Parathyroid adenoma (tissue), 2 donors: Measurements from ENCODE around the gene FGF16.

Experiments used
- H2AFZ ChIP-seq: fragments of 300-600 bp; sonication (generic); one replicate; pipeline ENCODE4 v1.7.0; 2017; ENCODE audit warnings: antibody characterized with exemption, mild to moderate bottlenecking
- H3K27ac ChIP-seq: fragments of 300-600 bp; sonication (generic); one replicate; pipeline ENCODE4 v1.7.0; 2017
- H3K27me3 ChIP-seq: fragments of 300-600 bp; sonication (generic); one replicate; pipeline ENCODE4 v1.7.0; 2017; ENCODE audit warnings: low read length; ENCODE audit not compliant: control insufficient read depth, insufficient read depth
- H3K36me3 ChIP-seq: fragments of 300-600 bp; sonication (generic); one replicate; pipeline ENCODE4 v1.7.0; 2017; ENCODE audit warnings: low read length; ENCODE audit not compliant: control insufficient read depth, insufficient read depth
- H3K4me1 ChIP-seq: fragments of 300-600 bp; sonication (generic); one replicate; pipeline ENCODE4 v1.7.0; 2017; ENCODE audit warnings: control low read depth
- H3K4me2 ChIP-seq: fragments of 300-600 bp; sonication (generic); one replicate; pipeline ENCODE4 v1.7.0; 2017; ENCODE audit warnings: low read length
- H3K4me3 ChIP-seq: fragments of 300-600 bp; sonication (generic); one replicate; pipeline ENCODE4 v1.7.0; 2017; ENCODE audit warnings: low read depth, low read length
- H3K79me2 ChIP-seq: fragments of 300-600 bp; sonication (generic); one replicate; pipeline ENCODE4 v1.7.0; 2017; ENCODE audit warnings: control low read depth
- H3K9ac ChIP-seq: fragments of 300-600 bp; sonication (generic); one replicate; pipeline ENCODE4 v1.7.0; 2017; ENCODE audit warnings: mild to moderate bottlenecking
- H3K9me3 ChIP-seq: fragments of 300-600 bp; sonication (generic); one replicate; pipeline ENCODE4 v1.7.0; 2017; ENCODE audit warnings: low read length; ENCODE audit not compliant: control insufficient read depth
- TF ChIP-seq, protein P1 (sequence below): fragments of 300-600 bp; sonication (generic); IDR thresholded peaks from one replicate; pipeline ENCODE4 v1.7.0; 2017; ENCODE audit warnings: antibody characterized with exemption, mild to moderate bottlenecking
- donor health status: primary hyperparathyroidism.

The FGF16 gene

DNA sequence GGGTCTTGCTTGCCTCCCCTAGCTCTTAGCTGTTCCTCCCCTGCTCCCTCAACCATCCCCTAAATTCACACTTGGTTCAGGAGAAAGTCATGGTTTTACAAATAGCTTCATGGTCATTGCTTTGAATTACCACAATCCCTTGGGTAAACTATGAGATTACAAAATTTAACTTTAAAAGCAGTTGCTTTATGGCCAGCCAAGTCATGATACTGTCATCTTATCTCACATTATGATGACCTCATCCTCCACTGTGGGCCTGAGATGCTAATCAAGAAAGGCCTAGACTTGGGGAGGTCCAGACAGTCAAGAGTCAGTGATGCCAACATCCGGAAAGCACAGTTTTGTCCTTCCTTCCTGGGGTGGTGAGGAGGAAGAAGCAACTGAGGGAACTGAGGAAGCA lies 10.5 kb upstream of the FGF16 start:
- no peaks in the 10 kb centered on the region for H3K4me1 ChIP-seq
- H3K27ac ChIP-seq, result no peak overlapping the region
- no peaks in the 10 kb centered on the region for H3K27me3 ChIP-seq
- no peak overlapping the region for H2AFZ ChIP-seq
- no peaks in the 10 kb centered on the region for H3K79me2 ChIP-seq
- no peak overlapping the region for H3K4me2 ChIP-seq
- H3K9me3 ChIP-seq, result no peaks in the 10 kb centered on the region
- no peak overlapping the region for H3K4me3 ChIP-seq
- no peak overlapping the region for H3K9ac ChIP-seq
- TF ChIP-seq, protein P1, sequence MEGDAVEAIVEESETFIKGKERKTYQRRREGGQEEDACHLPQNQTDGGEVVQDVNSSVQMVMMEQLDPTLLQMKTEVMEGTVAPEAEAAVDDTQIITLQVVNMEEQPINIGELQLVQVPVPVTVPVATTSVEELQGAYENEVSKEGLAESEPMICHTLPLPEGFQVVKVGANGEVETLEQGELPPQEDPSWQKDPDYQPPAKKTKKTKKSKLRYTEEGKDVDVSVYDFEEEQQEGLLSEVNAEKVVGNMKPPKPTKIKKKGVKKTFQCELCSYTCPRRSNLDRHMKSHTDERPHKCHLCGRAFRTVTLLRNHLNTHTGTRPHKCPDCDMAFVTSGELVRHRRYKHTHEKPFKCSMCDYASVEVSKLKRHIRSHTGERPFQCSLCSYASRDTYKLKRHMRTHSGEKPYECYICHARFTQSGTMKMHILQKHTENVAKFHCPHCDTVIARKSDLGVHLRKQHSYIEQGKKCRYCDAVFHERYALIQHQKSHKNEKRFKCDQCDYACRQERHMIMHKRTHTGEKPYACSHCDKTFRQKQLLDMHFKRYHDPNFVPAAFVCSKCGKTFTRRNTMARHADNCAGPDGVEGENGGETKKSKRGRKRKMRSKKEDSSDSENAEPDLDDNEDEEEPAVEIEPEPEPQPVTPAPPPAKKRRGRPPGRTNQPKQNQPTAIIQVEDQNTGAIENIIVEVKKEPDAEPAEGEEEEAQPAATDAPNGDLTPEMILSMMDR, result no peak
- no peaks in the 10 kb centered on the region for H3K36me3 ChIP-seq

DNA sequence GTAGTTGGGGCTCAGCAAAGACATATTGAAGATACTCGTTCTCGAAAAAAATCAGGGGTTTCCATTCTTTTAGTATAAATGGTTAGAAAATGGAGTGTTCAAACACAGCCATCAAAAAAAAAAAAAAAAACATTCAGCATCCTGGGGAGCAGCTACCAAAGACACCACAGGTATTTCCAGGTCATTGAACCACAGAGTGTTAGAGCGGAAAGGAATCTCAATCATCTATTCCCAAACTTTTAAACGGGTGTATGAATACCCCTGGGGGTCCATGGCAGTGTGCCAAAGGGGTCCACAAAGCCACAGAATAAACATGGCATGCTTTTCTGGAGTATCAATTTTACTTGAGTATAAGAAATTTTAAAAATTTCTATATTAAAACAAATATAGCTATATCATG lies 6.9 kb upstream of the FGF16 start:
- Histone ChIP-seq H3K79me2 (no peaks in the 10 kb centered on the region), H3K4me3 (no peak overlapping the region), H2AFZ (no peak overlapping the region), H3K9ac (no peak overlapping the region), H3K9me3 (no peaks in the 10 kb centered on the region), H3K27ac (no peak overlapping the region), H3K36me3 (no peaks in the 10 kb centered on the region), H3K4me1 (no peaks in the 10 kb centered on the region), H3K4me2 (no peak overlapping the region), H3K27me3 (no peaks in the 10 kb centered on the region)
- TF ChIP-seq, protein P1, result no peak

DNA sequence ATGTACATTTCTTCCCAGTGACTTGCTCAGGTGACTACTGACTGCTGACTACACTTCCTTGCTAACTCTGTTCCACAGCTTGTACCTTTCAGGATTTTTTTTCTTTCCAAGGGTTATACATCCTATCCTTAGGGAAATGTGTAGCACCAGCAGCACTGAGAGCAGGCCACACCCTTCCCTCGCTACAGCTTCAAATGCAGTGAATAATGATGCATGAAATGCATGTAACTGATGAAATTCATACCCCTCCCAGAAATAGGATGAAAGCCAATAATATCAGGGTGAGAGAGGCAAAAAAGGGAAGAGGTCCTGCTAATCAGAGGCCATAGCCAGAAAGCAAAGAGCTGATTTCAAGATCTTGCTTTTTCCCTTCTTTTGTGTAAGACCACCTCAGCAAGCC lies 6.2 kb upstream of the FGF16 start:
- no peaks in the 10 kb centered on the region for H3K4me1 ChIP-seq
- no peak overlapping the region for H3K4me2 ChIP-seq
- no peak overlapping the region for H3K27ac ChIP-seq
- TF ChIP-seq, protein P1, result no peak
- no peak overlapping the region for H3K9ac ChIP-seq
- no peaks in the 10 kb centered on the region for H3K79me2 ChIP-seq
- H3K9me3 ChIP-seq, result no peaks in the 10 kb centered on the region
- no peak overlapping the region for H3K4me3 ChIP-seq
- no peaks in the 10 kb centered on the region for H3K36me3 ChIP-seq
- no peaks in the 10 kb centered on the region for H3K27me3 ChIP-seq
- H2AFZ ChIP-seq, result no peak overlapping the region

DNA sequence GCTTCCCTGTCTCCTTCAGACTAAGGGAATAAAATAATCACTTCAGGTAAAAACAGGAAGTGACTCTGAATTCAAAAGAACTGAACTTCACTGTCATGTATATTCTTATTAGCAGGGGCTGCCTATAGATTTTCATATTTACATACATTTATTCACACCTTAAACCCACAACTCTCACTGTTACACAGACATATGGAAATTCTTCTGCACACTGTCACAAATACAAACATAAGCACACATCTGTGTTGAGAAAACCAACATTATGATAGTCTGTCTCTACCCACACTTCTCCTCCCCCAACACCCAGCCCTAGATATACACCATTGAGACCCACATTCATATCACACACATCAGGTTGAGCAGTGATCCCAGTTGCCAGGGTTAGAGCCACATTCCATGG lies 5.7 kb upstream of the FGF16 start:
- H3K4me3 ChIP-seq, result no peak overlapping the region
- H3K9ac ChIP-seq, result no peak overlapping the region
- H3K79me2 ChIP-seq, result no peaks in the 10 kb centered on the region
- TF ChIP-seq, protein P1, result no peak
- H3K36me3 ChIP-seq, result no peaks in the 10 kb centered on the region
- no peak overlapping the region for H3K27ac ChIP-seq
- no peaks in the 10 kb centered on the region for H3K27me3 ChIP-seq
- no peaks in the 10 kb centered on the region for H3K4me1 ChIP-seq
- no peak overlapping the region for H3K4me2 ChIP-seq
- H3K9me3 ChIP-seq, result no peaks in the 10 kb centered on the region
- no peak overlapping the region for H2AFZ ChIP-seq

DNA sequence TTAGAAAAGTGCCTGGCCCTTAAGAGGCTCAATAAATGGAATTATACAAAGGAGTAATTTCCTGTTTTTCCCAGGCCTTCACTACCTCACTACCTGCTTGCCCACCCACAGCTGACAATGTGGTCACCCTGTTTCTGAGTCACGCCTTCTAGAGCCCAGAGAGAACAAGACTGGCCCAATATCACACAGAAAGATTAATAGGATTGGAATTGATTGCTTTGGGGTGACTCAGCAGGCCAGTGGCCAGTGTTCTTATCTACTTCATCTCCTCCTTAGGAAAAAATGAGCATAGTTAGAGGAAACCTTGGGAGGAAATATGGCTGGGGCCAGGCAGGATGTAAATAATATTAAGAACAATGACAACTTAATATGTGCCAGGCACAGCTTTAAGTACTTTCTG lies 4.5 kb upstream of the FGF16 start:
- H3K4me3 ChIP-seq, result no peak overlapping the region
- H3K4me1 ChIP-seq, result no peaks in the 10 kb centered on the region
- no peak overlapping the region for H3K9ac ChIP-seq
- H3K79me2 ChIP-seq, result no peaks in the 10 kb centered on the region
- H3K27ac ChIP-seq, result no peak overlapping the region
- no peaks in the 10 kb centered on the region for H3K36me3 ChIP-seq
- no peaks in the 10 kb centered on the region for H3K27me3 ChIP-seq
- H3K9me3 ChIP-seq, result no peaks in the 10 kb centered on the region
- no peak overlapping the region for H3K4me2 ChIP-seq
- TF ChIP-seq, protein P1, result no peak
- no peak overlapping the region for H2AFZ ChIP-seq
